A172 (cell line): ENCODE measurements around the gene TASOR2. TPM values are rescaled to one million over a fixed set of nuclear protein-coding genes. Genes with fewer than 3 reads are reported as not detected.

Experiments used
- DNase-seq: peaks from one replicate; pipeline ENCODE4 v3.0.0-alpha.2; 2015; ENCODE audit warnings: low spot score
- total RNA-seq: library from RNA; depleted of rRNA; stranded (reverse); fragments of >200 nt; shearing (Covaris generic); gene quantifications from 2 replicates; pipeline ENCODE4 v1.2.3, GENCODE V29; 2014

The TASOR2 gene
- total RNA-seq, 1 experiment from 2014 or later = 77.7 TPM

- DNase-seq = no peak
Measured at GRCh38 chr10:5655121-5655520, 29.5 kb upstream of the TASOR2 start.

- no peak for DNase-seq
Measured at GRCh38 chr10:5656737-5657579, 27.7 kb upstream of the TASOR2 start.

GRCh38 chr10:5658871-5659618, 25.6 kb upstream of the TASOR2 start:
- no peak for DNase-seq

- peak; percentile 71 for DNase-seq
Measured at GRCh38 chr10:5659702-5660528, 24.7 kb upstream of the TASOR2 start.

- no peak for DNase-seq
Measured at GRCh38 chr10:5661043-5661442, 23.6 kb upstream of the TASOR2 start.

- DNase-seq = no peak
Measured at GRCh38 chr10:5662708-5663579, 21.7 kb upstream of the TASOR2 start.

GRCh38 chr10:5663692-5664427, 20.8 kb upstream of the TASOR2 start:
- DNase-seq = no peak

- no peak for DNase-seq
Measured at GRCh38 chr10:5665373-5666007, 19.1 kb upstream of the TASOR2 start.

GRCh38 chr10:5666008-5666840, 18.4 kb upstream of the TASOR2 start, which contains the start of gene ASB13:
TSS of gene ASB13 (minus strand) at chr10:5666595. CDS start at chr10:5666551, 44 bp downstream.
- peak; percentile 20 for DNase-seq

- DNase-seq = no peak
Measured at GRCh38 chr10:5666841-5667630, 17.6 kb upstream of the TASOR2 start.

GRCh38 chr10:5668429-5668828, 16.2 kb upstream of the TASOR2 start:
- DNase-seq = no peak

GRCh38 chr10:5669604-5670003, 15.0 kb upstream of the TASOR2 start:
- DNase-seq = no peak

GRCh38 chr10:5670662-5671375, 13.8 kb upstream of the TASOR2 start:
- no peak for DNase-seq

GRCh38 chr10:5678397-5679036, 6.1 kb upstream of the TASOR2 start:
- DNase-seq = no peak

GRCh38 chr10:5679037-5679435, 5.6 kb upstream of the TASOR2 start:
- no peak for DNase-seq

- peak; percentile 13 for DNase-seq
Measured at GRCh38 chr10:5679606-5680005, 5.0 kb upstream of the TASOR2 start.

- no peak for DNase-seq
Measured at GRCh38 chr10:5681930-5682329, 2.7 kb upstream of the TASOR2 start.
